Endodermal cell (in vitro differentiated cells): ENCODE data around the gene ZNF142. TPM values are rescaled to one million over a fixed set of nuclear protein-coding genes. Genes with fewer than 3 reads are reported as not detected.

ENCODE experiments used
- DNase-seq: peaks from one replicate; pipeline ENCODE4 v3.0.0-alpha.2; 2017
- H3K27ac ChIP-seq: 2 replicates; pipeline ENCODE4 v1.5.1; 2013; ENCODE audit warnings: mild to moderate bottlenecking, low read depth, low read length, moderate library complexity
- H3K27me3 ChIP-seq: 2 replicates; pipeline ENCODE4 v1.6.1; 2013; ENCODE audit warnings: mild to moderate bottlenecking, low read length, moderate library complexity; ENCODE audit not compliant: insufficient read depth, control insufficient read depth, poor library complexity, severe bottlenecking
- H3K36me3 ChIP-seq: 2 replicates; pipeline ENCODE4 v1.7.0; 2013; ENCODE audit warnings: mild to moderate bottlenecking, low read length, moderate library complexity; ENCODE audit not compliant: control insufficient read depth, insufficient read depth
- H3K4me1 ChIP-seq: one replicate; pipeline ENCODE4 v1.7.0; 2013; ENCODE audit warnings: low read length; ENCODE audit not compliant: control insufficient read depth, insufficient read depth
- H3K4me3 ChIP-seq: 2 replicates; pipeline ENCODE4 v1.5.1; 2013; ENCODE audit warnings: mild to moderate bottlenecking, low read length, moderate library complexity
- H3K9ac ChIP-seq: 2 replicates; pipeline ENCODE4 v1.6.1; 2013; ENCODE audit warnings: mild to moderate bottlenecking, low read length, moderate library complexity; ENCODE audit not compliant: poor library complexity, severe bottlenecking; ENCODE audit errors: extremely low read depth
- H3K9me3 ChIP-seq: 2 replicates; pipeline ENCODE4 v1.6.1; 2013; ENCODE audit warnings: mild to moderate bottlenecking, low read length, moderate library complexity; ENCODE audit not compliant: control insufficient read depth
- H3K27ac Mint-ChIP-seq: 2 replicates; pipeline ENCODE4 v1.8.0; 2020; ENCODE audit warnings: mixed read lengths
- H3K27me3 Mint-ChIP-seq: 2 replicates; pipeline ENCODE4 v1.8.0; 2021; ENCODE audit warnings: mild to moderate bottlenecking, mixed read lengths; ENCODE audit not compliant: insufficient read depth
- H3K36me3 Mint-ChIP-seq: 2 replicates; pipeline ENCODE4 v1.8.0; 2020; ENCODE audit warnings: low read depth, mixed read lengths
- H3K4me1 Mint-ChIP-seq: 2 replicates; pipeline ENCODE4 v1.8.0; 2020; ENCODE audit warnings: mixed read lengths
- H3K4me3 Mint-ChIP-seq: 2 replicates; pipeline ENCODE4 v1.8.0; 2020; ENCODE audit warnings: mild to moderate bottlenecking, moderate library complexity, mixed read lengths
- H3K9me3 Mint-ChIP-seq: 2 replicates; pipeline ENCODE4 v1.8.0; 2020; ENCODE audit warnings: mild to moderate bottlenecking, mixed read lengths
- CTCF ChIP-seq: fragments of 200-600 bp; sonication (generic); conservative IDR thresholded peaks from 2 replicates; pipeline ENCODE4 v1.5.0; 2021; ENCODE audit warnings: antibody characterized with exemption, mild to moderate bottlenecking
- WGBS, 2 experiments: methylation state at CpG; one replicate each; pipeline versions ENCODE4 v1.1.5 to v1.1.7; 2013; ENCODE audit warnings: missing lambda C conversion rate in 2 of 2, mixed read lengths in 1 of 2; ENCODE audit not compliant: insufficient coverage in 1 of 2, insufficient read length in 1 of 2; 5-methylcytosine and 5-hydroxymethylcytosine counted together
- total RNA-seq, 2 donors: library from RNA; stranded (reverse); fragmentation: NEBNext Ultra II Directional in 1 of 2; extraction: Animal tissue kit (Norgen Biotek cat#: 25700) in 1 of 2; gene quantifications; 2 replicates in 1 of 2; 3 replicates in 1 of 2; pipeline ENCODE4 v1.2.1, GENCODE V29; 2021

Gene ZNF142
- total RNA-seq, 2 donors from 2014 or later = 27.8 to 31.5 TPM

GRCh38 chr2:218638372-218638771 is 21.1 kb downstream of the ZNF142 start:
- Mint-ChIP-seq H3K9me3 (no peaks in the 10 kb centered on the region), H3K27ac (no peak overlapping the region), H3K27me3 (no peaks in the 10 kb centered on the region), H3K36me3 (peaks cover 78% of the 10 kb centered on the region), H3K4me1 (no peaks in the 10 kb centered on the region), H3K4me3 (no peak overlapping the region)
- no peak for TF ChIP-seq CTCF
- WGBS, 2 experiments = 97 to 99% methylated on average over 16 to 18 of the region's 18 CpGs
- no peak overlapping the region for H3K4me3 ChIP-seq
- DNase-seq = no peak
- H3K36me3 ChIP-seq = peaks cover 79% of the 10 kb centered on the region
- H3K9me3 ChIP-seq = no peaks in the 10 kb centered on the region
- H3K4me1 ChIP-seq = peaks cover 7% of the 10 kb centered on the region
- no peak overlapping the region for H3K27ac ChIP-seq
- H3K27me3 ChIP-seq = no peaks in the 10 kb centered on the region
- H3K9ac ChIP-seq = no peak overlapping the region

GRCh38 chr2:218635719-218636118 is 23.7 kb downstream of the ZNF142 start:
- H3K27ac Mint-ChIP-seq = peak overlapping the region; percentile 58
- peaks cover 61% of the 10 kb centered on the region for H3K36me3 Mint-ChIP-seq
- 82 to 94% methylated on average over 4 to 5 of the region's 5 CpGs for WGBS, 2 experiments

GRCh38 chr2:218631837-218632236 is 27.6 kb downstream of the ZNF142 start:
- no peak overlapping the region for H3K4me3 ChIP-seq
- no peaks in the 10 kb centered on the region for H3K27me3 ChIP-seq
- Mint-ChIP-seq H3K9me3 (no peaks in the 10 kb centered on the region), H3K27ac (no peak overlapping the region), H3K4me1 (no peaks in the 10 kb centered on the region), H3K36me3 (peaks cover 26% of the 10 kb centered on the region), H3K4me3 (no peak overlapping the region), H3K27me3 (peaks cover 6% of the 10 kb centered on the region)
- no peak overlapping the region for H3K27ac ChIP-seq
- no peak for DNase-seq
- TF ChIP-seq CTCF = no peak
- peaks cover 32% of the 10 kb centered on the region for H3K36me3 ChIP-seq
- H3K4me1 ChIP-seq = peaks cover 7% of the 10 kb centered on the region
- H3K9me3 ChIP-seq = no peaks in the 10 kb centered on the region
- WGBS, 2 experiments = 80 to 92% methylated on average over 3 of the region's 4 CpGs
- H3K9ac ChIP-seq = no peak overlapping the region

More at GRCh38 chr2:218635719-218636118, 23.7 kb downstream of the ZNF142 start:
- H3K9me3 ChIP-seq = no peaks in the 10 kb centered on the region
- H3K4me1 Mint-ChIP-seq = no peaks in the 10 kb centered on the region
- H3K27me3 ChIP-seq = no peaks in the 10 kb centered on the region
- peak overlapping the region; percentile 54 for H3K27ac ChIP-seq
- no peak overlapping the region for H3K4me3 ChIP-seq
- no peak for DNase-seq
- no peak for TF ChIP-seq CTCF
- H3K4me3 Mint-ChIP-seq = no peak overlapping the region
- peaks cover 7% of the 10 kb centered on the region for H3K4me1 ChIP-seq
- H3K36me3 ChIP-seq = peaks cover 67% of the 10 kb centered on the region
- H3K9me3 Mint-ChIP-seq = no peaks in the 10 kb centered on the region
- no peaks in the 10 kb centered on the region for H3K27me3 Mint-ChIP-seq
- H3K9ac ChIP-seq = no peak overlapping the region
